Measurements from ENCODE around the gene SLC36A1. TPM values are rescaled to one million over a fixed set of nuclear protein-coding genes. Genes with fewer than 3 reads are reported as not detected.

Gene SLC36A1
- total and polyA plus RNA-seq, 2 of the 8 experiments (the other 6 are each of a cell fraction or from before 2014, with no cell fraction given) = 6.6 to 9.6 TPM

GRCh38 chr5:151414536-151414935 lies 32.9 kb upstream of the SLC36A1 start (continued):
- no peak for TF ChIP-seq CHD2 (IDR thresholded peaks at IDR 0.05; ENCODE audit: low read length)
- TF ChIP-seq SUZ12 (IDR thresholded peaks at IDR 0.05; ENCODE audit: low read length) = no peak
- no peak for TF ChIP-seq FOSL1 (IDR thresholded peaks at IDR 0.05; ENCODE audit: insufficient read depth, low read depth, low read length)
- TF ChIP-seq BRCA1 (IDR thresholded peaks at IDR 0.05; ENCODE audit: low read depth, low read length) = no peak
- no peak for TF ChIP-seq EGR1 (IDR thresholded peaks at IDR 0.05; ENCODE audit: borderline replicate concordance, low read depth, low read length)
- no peak for TF ChIP-seq TAF7 (optimal IDR thresholded peaks at IDR 0.05; ENCODE audit: borderline replicate concordance, low read depth, low read length)
- no peak for TF ChIP-seq SRF (IDR thresholded peaks at IDR 0.05; ENCODE audit: low read depth, low read length)
